NCI-H69 (cell line): ENCODE measurements around the gene SPDYE2.
"Not testable (repeated sequence)": the region's sequence is repeated elsewhere in the genome, so short reads cannot be mapped to it uniquely, and the experiment has no call there.

ENCODE experiments used
- DNase-seq: peaks from one replicate; lab custom pipeline; 2025; lab: John Stamatoyannopoulos, UW

The SPDYE2 gene, protein sequence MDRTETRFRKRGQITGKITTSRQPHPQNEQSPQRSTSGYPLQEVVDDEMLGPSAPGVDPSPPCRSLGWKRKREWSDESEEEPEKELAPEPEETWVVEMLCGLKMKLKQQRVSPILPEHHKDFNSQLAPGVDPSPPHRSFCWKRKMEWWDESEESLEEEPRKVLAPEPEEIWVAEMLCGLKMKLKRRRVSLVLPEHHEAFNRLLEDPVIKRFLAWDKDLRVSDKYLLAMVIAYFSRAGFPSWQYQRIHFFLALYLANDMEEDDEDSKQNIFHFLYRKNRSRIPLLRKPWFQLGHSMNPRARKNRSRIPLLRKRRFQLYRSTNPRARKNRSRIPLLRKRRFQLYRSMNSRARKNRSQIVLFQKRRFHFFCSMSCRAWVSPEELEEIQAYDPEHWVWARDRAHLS

DNA sequence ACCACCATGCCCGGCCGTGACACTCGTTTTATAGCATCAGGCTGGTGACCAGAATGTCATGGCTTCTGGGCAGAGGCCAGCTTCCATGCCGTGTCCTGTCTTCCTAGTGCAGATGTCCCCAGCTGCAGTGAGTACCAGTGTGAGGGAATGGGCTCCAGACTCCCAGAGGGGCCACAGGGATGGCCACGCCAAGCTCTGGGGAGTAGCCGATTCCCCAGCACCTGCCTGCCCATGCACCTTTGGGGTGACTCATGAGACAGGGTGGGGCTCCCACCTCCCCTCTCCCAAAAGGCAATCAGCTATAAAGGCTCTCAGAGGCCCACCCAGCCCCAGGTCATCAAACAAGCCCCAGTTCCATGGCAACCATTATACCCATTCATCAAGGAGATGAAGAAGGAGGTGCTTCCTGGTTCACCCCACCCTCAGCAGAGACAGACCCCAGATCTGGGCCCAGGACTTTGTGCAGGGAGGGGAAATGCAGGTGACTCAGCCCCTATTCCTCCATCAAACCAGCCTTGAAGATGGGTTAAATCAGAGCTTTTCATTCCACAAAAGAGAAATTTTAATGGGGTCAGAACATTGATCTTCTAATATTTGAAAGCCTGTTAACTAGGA is at the start of gene SPDYE2:
Gene SPDYE2 (plus strand): TSS at position 419 of the 615 bp plus-strand sequence. CDS start 2,030 bp downstream, outside the sequence.
- not testable (repeated sequence) for DNase-seq

DNA sequence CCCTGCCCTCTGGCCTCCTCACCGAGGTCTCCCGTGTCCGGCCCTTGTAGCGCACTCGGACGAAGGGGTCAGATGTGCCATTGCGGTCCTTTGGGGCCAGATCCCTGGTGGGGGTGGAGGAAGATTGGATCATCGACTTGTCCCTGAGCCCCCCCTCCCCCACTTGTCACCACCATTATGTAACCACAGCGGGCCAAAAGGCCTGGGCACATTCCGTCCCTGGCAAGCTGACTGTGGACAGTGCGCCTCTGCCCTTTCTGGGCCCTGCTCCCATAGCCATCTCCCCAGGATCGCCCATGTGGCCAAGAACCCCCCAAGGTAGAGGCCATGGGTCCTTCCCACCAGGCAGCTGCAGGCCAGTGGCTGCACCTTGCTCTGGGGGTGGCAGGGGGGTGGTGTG is 47.9 kb upstream of the SPDYE2 start:
- not testable (repeated sequence) for DNase-seq

DNA sequence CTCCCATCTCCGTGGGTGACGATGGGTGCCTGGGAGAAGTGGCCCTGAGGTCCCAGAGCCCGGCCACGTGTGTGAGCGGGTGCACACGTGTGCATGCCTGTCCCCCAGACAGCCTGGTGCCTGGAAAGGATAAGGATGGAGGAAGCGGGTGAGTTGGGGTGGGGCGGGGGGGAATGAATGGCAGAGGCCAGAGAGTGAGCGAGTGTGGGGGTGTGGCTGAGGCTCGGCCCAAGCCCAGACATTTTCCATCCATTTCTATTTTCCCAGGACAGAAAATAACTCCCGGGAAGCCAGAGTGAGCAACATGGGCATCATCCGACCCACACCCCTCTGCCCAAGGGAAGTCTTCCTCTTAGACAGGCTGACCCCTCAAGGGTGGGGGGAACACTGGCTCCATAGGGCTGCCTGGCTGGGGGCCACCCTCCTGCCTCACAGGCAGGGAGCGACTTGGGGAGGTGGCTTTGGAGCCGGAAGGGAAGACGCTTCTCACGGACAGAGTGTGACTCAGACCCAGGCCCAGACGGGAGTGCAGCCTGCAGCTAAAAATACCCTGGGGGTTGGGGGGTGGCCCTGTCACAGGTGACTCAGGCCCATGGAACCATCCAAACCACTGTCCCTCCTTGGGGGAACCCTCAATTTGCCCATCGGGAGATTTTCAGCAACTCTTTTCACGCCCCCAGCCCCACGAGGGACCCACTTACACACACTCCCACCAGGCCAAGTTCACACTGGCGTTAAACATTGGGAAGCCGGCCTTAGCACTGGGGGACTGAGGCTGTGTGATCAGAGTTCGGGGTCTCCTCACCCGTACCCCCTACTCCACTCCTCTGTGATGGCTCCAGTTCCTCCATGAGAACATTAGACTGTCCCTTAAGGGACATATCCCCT is 45.5 kb upstream of the SPDYE2 start:
- not testable (repeated sequence) for DNase-seq

DNA sequence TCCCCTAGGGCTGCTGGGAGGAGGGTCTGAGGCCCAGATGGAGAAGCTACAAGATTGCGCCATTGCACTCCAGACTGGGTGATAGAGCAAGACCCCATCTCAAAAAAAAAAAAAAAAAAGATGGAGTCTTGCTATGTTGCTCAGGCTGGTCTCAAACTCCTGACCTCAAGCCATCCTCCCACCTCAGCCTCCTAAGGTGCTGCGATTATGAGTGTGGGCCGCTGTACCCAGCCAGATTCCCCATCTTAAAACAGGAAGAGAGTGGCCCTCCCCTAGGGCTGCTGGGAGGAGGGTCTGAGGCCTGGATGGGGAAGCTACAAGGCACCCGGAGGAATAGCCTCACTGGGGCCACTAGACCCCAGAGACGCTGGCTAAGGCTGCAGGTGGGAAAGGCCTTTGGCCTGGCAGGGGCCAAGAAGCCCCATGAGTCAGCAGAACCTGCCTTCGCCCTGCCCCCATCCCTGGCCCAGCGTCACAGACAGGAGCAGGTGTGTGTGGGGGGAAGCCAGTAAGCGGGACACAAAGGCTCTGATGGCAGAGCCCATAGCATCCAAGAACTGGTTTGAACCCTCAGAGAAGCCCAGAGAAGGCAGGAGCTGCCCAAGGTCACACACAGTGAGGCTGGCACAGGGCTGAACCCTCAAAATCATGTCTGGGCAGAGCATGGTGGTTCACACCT is 43.5 kb upstream of the SPDYE2 start:
- DNase-seq: not testable (repeated sequence)

DNA sequence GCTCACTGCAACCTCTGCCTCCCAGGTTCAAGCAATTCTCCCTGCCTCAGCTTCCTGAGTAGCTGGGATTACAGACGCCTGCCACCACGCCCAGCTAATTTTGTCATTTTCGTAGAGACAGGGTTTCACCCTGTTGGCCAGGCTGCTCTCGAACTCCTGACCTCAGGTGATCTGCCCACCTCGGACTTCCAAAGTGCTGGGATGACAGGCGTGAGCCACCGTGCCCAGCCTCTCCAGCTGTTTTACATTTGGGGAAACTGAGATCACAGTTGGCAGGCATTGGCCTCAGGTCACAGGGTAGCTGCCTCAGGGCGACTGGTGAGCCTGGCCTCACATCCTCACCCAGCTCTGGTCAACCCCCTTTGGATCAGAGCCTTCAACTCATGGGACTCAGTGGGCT is 40.5 kb upstream of the SPDYE2 start:
- DNase-seq: not testable (repeated sequence)

DNA sequence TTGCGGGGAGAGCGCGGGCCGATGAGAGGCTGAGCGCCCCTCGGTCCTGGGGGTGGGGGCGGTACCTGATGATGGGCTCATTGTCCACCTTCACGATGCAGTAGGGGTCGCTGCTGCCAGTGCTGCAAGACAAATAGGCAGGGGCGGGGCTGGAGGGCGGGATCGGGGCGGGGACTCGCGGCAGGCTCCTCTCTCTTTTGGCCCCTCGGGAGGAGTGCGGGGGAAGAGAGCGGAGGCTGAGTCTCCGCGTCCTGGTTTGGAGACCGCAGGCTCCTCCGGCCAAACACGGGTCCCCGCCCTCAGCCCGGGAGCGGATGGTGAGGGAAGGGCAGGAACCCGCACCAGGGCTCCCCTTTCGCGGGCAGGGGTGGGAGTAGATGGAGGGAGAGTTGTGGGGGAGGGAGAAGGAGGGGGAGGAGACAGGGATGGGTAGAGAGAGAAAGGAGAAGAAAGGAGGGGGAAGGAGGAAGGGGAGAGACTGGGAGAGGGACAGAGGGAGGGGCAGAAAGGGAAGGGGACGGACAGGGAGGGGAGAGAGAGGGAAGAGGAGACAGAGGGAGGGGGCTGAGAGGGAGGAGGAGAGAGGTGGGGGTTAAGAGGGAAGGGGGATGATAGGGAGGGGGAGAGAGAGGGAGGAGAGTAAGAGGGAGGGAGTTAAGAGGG is 39.0 kb upstream of the SPDYE2 start:
- DNase-seq: not testable (repeated sequence)

DNA sequence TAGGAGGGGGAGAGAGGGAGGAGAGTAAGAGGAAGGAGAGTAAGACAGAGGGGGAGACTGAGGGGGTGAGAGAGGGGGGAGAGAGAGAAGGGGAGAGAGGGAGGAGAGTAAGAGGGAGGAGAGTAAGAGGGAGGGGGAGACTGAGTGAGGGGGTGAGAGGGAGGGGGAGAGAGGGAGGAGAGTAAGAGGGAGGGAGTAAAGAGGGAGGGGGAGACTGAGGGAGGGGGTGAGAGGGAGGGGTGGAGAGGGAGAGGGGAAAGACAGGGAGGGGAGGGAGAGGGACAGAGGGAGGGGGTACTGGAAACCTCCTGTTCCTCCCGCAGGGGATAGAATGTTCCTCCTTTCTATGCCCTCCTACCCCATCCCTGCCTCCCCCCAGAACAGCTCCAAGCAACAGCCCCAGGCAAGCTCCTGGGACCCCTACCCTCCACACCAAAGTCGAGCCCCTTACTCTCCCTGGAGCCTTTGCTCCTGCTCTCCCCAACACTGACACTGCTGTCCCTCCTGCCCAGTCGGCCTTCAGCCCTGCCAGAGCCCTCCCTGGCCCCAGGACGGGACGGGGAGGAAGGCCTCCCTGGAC is 38.3 kb upstream of the SPDYE2 start:
- not testable (repeated sequence) for DNase-seq

DNA sequence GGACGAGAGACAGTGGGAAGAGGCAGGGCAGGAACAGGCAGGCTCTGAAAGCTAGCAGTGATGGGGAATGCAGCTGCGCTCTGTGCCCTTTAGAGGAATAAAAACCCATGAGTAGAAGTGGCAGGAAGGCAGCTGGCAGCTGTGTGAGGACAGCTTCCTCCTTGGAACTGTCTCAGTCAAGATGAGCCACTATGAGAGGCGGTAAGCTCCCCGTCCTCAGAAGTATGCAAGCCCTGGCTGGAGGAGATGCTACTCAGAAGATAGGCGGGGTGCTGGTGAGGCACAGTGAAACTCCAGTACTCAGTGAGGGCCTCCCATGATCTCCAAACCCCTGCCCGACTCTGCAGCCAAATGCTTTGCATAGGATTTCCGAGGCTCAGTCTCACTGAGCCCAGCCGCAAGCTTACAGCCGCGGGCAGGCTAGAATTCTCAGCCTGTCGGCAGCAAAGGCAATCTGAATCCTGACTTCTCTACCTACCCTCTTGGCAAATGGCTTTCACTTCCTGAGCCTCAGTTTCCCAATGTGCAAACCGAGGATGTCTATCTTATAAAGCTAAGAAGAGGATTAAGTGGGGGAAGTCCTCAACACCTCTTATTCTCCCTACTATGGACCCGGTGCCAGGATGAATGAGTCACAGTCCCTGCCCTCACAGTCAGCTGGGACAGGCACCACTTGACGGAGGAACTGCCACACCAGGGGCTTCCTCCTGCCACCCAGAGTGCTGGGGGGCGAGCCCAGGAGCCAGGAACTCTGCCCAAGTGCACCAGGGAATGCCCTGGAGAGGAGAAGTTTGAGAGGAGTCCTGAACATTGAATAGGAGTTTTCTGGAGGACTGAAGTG is 35.9 kb upstream of the SPDYE2 start:
- DNase-seq: not testable (repeated sequence)

DNA sequence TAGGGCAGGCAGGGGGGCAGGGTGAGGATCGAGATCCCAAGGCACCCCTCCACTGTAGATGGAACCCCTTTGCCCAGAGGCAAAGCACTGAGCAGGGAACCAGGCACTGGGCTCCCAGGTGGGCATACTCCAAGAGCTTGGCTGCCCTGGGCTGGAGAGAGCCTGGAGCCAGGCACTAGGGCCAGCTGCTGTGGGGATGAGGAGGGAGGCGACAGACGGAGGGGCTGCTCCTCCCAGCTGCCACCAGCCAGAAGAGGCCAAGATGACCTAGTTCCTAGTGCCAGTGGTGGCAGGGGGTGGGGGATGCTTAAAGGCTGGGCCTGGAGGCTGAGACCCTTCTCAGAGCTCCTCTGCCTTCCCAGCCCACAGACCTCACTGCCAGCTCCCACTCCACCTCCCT is 35.1 kb upstream of the SPDYE2 start:
- not testable (repeated sequence) for DNase-seq

DNA sequence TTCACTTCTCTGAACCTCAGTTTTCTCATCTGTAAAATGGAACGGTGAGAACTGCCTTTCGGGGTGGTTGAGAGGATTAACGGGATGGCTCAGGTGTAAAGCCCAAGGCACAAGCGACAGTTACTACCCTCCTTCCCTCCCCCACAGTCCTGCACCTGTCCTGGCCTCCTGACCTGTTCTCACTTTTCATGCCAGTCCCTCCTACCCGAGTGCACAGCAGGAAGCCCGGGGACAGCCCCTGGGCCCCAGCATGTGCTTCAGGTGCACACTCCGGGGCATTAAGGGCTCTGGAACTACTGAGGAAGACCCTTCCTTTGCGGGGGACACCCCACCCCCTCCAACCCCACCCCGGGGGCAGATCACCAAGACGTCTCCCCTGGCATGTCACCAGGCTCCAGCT is 34.1 kb upstream of the SPDYE2 start:
- DNase-seq: not testable (repeated sequence)

DNA sequence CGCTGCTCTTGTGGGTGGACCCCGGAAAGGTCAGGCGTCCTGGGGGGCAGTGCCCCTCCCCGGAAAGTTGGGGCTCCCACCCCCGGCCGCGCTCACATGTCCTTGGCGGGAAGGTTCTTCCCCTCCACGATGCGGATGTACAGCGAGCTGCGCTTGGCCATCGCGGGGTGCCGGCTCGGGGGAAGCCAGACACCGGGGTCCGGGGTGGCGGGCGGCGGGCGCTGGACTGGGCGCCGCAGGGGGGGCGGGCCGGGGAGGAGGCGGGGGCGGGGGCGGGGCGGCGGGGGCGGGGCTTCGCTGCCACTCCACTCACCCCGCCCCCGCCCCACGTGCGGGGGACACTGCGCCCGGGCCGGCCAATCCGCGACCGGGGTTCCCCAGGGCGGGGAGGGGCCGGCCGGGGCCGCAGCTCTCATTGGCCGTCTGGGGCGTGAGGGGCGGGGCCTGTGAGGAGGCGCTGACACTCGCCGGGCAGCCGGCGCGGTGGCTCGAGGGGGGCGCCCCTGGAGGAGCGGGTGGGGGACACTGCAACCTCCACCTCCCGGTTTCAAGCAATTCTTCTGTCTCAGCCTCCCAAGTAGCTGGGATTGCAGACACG is 33.4 kb upstream of the SPDYE2 start, which contains the start of gene RASA4B:
Gene RASA4B (minus strand): TSS at position 228 of the 598 bp plus-strand sequence. CDS start 67 bp downstream, at position 161.
- DNase-seq: not testable (repeated sequence)

DNA sequence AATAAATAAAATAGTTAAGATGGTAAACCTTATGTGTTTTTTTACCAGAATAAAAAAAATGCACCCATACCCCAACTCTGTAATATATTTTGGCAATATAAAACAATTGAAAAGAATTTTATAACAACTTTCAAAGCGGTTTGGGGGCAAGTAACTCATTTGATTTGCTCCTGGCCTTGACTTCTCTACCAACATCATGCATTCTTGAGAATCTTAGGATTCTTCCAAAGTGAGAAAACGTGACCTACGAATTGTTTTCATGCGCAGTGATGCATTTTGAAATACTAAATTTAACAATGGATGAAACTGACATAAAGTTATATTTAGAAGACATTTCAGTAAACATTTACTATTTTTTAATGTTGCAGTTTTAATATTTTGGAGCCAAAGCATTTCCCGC is 30.2 kb upstream of the SPDYE2 start:
- not testable (repeated sequence) for DNase-seq

DNA sequence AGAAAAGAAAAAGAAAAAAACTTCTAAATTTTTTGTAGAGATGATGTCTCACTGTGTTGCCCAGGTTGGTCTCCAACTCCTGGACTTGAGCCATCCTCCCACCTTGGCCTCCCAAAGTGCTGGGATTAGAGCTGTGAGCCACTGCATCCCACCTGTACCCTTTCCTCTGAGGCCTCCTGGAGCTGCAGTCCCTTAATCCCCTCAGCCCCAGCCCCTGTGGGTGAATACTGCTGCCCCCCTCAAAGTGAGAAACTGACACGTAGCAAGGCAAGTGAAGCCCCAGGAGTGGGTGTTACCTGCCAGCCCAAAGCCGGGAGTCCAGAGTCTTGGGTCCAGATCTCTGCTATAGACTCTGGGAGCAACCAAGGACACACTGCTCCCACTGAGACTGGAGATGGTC is 26.2 kb upstream of the SPDYE2 start:
- not testable (repeated sequence) for DNase-seq

DNA sequence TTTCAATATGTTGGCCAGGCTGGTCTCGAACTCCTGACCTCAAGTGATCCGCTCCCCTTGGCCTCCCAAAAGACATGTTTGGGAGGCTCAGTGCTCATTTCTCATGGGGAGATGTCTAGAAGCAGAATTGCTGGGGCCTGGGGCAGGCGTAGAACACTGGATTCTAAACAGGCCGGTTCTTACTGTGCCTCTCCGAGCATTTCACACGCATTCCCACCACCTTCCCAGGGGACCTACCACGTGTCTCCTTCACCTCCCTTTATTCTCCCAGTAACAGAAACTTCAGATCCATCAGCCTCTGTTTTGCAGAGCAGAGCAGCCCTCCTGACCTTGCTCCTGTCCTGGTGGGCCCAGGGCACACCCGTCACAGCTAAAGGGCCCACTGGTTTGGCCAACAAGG is 23.8 kb upstream of the SPDYE2 start:
- DNase-seq: not testable (repeated sequence)

DNA sequence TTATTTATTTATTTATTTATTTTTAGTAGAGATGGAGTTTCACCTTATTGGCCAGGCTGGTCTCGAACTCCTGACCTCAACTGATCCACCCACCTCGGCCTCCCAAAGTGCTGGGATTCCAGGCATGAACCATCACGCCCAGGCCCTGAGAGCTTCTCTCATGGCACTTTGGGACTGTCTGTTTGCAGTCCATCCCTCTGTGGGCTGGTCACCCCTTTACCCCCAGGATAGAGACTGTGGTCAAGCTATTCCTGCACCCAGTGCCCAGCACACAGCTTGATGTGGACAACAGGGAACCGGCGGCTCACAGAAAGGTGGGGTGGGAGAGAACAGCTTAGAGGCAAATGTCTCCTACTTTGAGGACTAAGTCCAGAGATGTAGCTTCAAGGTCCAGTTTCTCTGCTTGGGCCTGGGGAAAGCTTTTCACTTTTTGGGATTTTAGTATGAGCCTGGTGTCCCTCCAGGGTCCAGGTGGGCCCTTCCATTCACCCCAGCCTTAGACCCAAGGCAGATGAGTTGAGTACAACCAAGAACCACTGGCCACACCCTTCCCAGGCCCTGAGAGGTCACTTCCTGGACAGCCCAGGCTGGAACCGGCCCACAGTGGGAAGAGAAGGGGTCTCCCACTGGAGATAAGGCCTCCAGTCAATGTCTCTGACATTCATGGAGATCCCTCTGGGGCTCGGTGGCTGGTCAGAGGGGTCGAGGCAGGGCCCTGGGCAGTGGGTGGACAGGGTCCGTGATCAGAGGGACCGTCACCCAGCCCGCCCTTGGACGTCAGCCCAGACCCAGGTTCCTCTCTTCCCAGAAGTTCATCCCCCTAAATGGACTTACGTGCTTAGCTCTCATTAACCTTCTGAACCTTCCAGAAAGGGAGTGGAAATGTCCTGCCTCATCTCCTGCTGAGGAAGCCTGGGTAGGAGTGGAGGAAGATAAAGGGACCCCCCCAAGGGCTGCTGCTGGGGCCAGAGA is 22.9 kb upstream of the SPDYE2 start:
- DNase-seq: not testable (repeated sequence)

DNA sequence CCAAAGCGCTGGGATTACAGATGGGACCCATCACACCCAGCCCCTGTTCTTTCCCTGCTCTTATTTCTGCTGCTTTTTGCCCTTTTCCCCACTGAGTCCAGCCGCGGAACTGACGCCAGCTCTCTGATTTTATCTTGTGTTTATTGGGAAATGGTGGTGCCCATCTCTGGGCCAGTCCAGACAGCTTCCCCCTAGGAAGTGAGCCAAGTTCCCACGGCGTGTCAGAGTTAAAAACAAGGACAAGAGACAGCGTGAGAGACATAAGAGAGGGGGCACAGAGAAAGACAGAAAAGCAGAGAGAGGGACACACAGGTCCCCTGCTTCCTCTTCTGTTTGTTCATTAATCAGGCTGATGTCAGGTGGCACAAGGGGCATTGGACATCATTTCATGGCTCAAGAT is 19.4 kb upstream of the SPDYE2 start:
- not testable (repeated sequence) for DNase-seq

DNA sequence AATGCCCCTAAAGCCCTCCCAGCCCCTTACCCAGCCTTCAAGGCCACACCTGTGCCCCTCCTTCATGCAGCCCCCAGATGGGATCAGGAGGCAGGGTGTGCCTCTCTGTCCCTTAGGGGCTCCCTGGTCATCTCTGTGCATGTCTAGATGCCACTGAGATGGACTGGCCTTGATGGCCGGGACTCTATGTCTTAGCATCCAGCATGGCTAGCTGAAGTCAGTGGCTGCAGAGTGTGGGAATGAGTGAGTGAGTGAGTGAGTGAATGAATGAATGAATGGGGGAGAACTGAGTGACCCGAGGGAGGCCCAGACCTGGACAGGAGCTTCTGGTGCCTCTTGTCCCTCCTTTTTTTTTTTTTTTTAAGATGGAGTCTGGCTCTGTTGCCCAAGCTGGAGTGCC is 18.9 kb upstream of the SPDYE2 start:
- not testable (repeated sequence) for DNase-seq

DNA sequence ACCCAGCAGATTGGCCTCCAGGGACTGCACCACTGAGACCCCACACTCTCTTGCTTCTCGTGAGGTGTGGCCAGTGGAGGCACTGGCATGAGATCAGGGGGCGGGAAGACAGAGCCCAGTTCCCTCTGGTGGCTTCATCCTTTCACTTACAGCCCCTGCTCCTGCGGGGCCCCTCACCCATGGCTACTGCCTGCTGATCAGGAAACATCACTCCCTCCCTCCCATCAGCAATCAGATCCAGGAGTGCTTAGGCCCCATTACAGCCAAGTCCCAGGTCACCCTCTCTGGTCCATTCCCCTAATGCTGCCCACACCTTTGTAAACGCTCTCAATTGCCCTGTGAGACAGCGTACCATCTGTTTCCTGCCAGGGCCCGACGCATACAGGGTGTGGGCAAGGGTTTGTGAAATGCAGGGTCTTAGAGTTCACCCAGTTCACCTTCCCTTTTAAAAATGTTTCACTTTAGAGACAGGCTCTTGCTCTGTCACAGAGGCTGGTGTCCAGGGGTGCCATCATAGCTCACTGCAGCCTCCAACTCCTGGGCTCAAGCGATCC is 15.9 kb upstream of the SPDYE2 start:
- DNase-seq: not testable (repeated sequence)
